Middle frontal gyrus (tissue), 1 donor: ENCODE measurements around the gene SPATA17.
A peak's percentile ranks its signal among the peaks of the same experiment; 100 is the strongest.
"Not testable (repeated sequence)": the region's sequence is repeated elsewhere in the genome, so short reads cannot be mapped to it uniquely, and the experiment has no call there.

Experiments
- DNase-seq: peaks from one replicate; pipeline ENCODE4 v3.0.0-alpha.2; 2015; ENCODE audit warnings: low spot score; ENCODE audit errors: extremely low spot score

Gene SPATA17

GRCh38 chr1:217630711-217631591 lies at the start of gene SPATA17, which contains the start of gene GPATCH2:
Gene SPATA17 (plus strand): TSS chr1:217631344. CDS start chr1:217631379, 35 bp downstream.
Gene GPATCH2 (minus strand): TSS chr1:217631090. CDS start chr1:217630971, 119 bp downstream.
- peak; percentile 66 for DNase-seq

- DNase-seq: not testable (repeated sequence)
Observed at GRCh38 chr1:217584286-217584811, 46.8 kb upstream of the SPATA17 start.

- DNase-seq: no peak
Observed at GRCh38 chr1:217585577-217585976, 45.6 kb upstream of the SPATA17 start.

- DNase-seq: no peak
Observed at GRCh38 chr1:217586586-217586985, 44.6 kb upstream of the SPATA17 start.

- no peak for DNase-seq
Observed at GRCh38 chr1:217590598-217590997, 40.5 kb upstream of the SPATA17 start.

GRCh38 chr1:217599154-217599553 lies 32.0 kb upstream of the SPATA17 start:
- no peak for DNase-seq

- DNase-seq: no peak
Observed at GRCh38 chr1:217602380-217602779, 28.8 kb upstream of the SPATA17 start.

GRCh38 chr1:217605390-217605789 lies 25.8 kb upstream of the SPATA17 start:
- DNase-seq: no peak

GRCh38 chr1:217614200-217614712 lies 16.9 kb upstream of the SPATA17 start:
- no peak for DNase-seq

GRCh38 chr1:217617126-217617525 lies 14.0 kb upstream of the SPATA17 start:
- DNase-seq: no peak

GRCh38 chr1:217620814-217621213 lies 10.3 kb upstream of the SPATA17 start:
- no peak for DNase-seq

GRCh38 chr1:217622042-217622441 lies 9.1 kb upstream of the SPATA17 start:
- no peak for DNase-seq

GRCh38 chr1:217626321-217626720 lies 4.8 kb upstream of the SPATA17 start:
- no peak for DNase-seq

GRCh38 chr1:217627431-217627830 lies 3.7 kb upstream of the SPATA17 start:
- no peak for DNase-seq

- no peak for DNase-seq
Observed at GRCh38 chr1:217642455-217642854, 11.3 kb downstream of the SPATA17 start.

- no peak for DNase-seq
Observed at GRCh38 chr1:217647791-217648190, 16.6 kb downstream of the SPATA17 start.

- DNase-seq: no peak
Observed at GRCh38 chr1:217650674-217651073, 19.5 kb downstream of the SPATA17 start.

GRCh38 chr1:217660353-217661062 lies 29.4 kb downstream of the SPATA17 start:
- no peak for DNase-seq

- DNase-seq: no peak
Observed at GRCh38 chr1:217661407-217661806, 30.3 kb downstream of the SPATA17 start.

GRCh38 chr1:217668351-217668940 lies 37.3 kb downstream of the SPATA17 start:
- no peak for DNase-seq

GRCh38 chr1:217673387-217673786 lies 42.2 kb downstream of the SPATA17 start:
- DNase-seq: no peak
